Measurements from ENCODE around the gene ACAP3.
A peak's percentile ranks its signal among the peaks of the same experiment; 100 is the strongest.

The ACAP3 gene, protein sequence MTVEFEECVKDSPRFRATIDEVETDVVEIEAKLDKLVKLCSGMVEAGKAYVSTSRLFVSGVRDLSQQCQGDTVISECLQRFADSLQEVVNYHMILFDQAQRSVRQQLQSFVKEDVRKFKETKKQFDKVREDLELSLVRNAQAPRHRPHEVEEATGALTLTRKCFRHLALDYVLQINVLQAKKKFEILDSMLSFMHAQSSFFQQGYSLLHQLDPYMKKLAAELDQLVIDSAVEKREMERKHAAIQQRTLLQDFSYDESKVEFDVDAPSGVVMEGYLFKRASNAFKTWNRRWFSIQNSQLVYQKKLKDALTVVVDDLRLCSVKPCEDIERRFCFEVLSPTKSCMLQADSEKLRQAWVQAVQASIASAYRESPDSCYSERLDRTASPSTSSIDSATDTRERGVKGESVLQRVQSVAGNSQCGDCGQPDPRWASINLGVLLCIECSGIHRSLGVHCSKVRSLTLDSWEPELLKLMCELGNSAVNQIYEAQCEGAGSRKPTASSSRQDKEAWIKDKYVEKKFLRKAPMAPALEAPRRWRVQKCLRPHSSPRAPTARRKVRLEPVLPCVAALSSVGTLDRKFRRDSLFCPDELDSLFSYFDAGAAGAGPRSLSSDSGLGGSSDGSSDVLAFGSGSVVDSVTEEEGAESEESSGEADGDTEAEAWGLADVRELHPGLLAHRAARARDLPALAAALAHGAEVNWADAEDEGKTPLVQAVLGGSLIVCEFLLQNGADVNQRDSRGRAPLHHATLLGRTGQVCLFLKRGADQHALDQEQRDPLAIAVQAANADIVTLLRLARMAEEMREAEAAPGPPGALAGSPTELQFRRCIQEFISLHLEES

DNA sequence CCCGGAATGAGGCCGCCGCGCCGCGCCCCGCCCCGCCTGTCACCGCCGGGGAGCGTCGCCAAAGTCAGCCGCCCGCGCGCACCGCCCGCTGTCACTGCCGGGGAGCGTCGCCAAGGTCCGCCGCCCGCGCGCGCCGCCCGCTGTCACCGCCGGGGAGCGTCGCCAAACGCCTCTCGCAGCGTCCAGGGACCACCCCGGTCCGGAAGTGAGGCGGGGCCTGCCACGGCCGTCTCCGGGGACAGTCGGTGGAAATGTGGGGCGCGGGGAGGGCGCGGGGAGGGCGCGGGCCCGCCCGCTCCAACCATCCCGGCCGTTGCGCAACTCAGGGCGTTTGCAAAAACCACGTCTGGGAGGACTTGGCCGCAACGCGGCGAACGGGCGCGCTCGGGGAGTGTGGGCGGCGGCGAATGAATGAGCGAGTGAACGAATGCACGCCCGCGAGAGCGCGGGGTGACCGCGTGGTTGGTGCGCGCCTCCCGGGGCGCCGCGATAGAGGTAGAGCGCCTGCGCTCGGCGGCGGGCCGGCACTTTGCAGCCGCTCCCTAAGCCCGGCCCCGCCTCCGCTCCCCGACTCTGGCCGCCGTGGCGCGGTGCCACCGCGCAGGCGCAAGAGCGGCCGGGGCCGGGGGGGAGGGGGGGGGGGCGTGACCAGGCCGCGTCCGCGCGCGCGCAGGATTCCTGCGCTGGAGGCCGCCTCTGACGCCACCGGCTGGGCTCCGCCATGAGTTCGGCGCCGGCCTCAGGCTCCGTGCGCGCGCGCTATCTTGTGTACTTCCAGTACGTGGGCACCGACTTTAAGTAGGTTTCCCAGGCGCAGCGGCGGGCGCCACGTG, at the start of gene ACAP3, which contains the start of gene PUSL1:
TSS of gene ACAP3 (minus strand) at position 8 of the 833 bp plus-strand sequence. CDS start 115 bp downstream, outside the sequence.
TSS of gene PUSL1 (plus strand) at position 675 of the 833 bp plus-strand sequence. CDS start at position 722, 47 bp downstream.
- peak; percentile 79 for DNase-seq

DNA sequence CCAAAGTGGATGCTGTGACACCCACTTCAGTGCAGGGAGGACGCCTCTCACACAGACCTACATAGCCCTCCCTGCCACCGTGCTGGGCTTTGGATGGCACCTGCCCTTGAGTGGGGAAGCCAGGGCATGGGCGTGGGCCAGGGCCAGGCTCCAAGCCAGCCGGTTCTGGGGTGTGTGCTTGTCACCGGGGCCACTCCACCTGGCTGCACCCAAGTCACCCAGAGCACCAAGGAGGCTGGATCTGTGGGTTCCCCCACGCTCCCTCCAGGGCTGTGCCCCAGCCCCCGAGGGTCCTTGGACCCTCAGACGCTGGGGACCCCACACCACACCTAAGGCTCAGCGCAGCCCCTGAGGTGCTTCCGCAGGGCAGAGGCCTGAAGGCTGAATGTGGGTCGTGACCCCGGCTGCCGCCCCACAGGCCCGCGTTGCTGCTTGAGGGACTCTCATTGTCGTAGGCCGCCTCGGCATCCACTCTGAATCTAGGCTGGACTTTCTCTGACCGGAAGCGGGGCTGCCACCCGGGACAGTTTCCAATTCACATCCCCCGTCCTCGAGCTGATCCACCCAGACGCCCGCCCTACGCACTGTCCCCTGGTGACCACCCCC, 49.2 kb upstream of the ACAP3 start:
- DNase-seq = no peak

DNA sequence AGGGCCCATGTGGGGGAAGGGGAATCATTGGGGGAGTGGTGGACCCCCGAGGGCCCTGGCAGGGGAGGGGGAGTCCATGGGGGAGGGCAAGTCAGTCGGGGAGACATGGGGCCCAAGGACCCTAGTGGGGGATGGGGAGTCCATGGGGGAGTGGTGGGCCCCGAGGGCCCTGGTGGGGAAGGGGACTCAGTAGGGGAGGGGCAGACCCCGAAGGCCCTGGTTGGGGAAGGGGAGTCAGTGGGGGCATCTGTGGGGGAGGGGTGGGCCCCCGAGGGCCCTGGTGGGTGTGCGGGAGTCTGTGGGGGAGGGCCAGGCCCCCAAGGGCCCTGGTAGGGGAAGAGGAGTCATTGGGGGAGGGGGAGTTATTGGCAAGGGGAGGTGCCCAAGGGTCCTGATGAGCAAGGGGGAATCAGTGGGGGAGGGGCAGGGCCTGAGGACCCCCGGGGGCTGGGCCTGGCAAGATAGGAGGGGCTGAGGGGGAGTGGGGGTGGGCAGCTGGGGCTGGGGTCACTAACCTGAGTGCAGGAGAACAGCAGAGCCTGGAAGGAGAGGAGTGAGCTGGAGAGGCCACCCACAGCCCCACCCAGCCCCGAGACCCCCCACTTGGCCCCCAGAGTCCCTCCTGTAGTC, 48.6 kb upstream of the ACAP3 start:
- no peak for DNase-seq

DNA sequence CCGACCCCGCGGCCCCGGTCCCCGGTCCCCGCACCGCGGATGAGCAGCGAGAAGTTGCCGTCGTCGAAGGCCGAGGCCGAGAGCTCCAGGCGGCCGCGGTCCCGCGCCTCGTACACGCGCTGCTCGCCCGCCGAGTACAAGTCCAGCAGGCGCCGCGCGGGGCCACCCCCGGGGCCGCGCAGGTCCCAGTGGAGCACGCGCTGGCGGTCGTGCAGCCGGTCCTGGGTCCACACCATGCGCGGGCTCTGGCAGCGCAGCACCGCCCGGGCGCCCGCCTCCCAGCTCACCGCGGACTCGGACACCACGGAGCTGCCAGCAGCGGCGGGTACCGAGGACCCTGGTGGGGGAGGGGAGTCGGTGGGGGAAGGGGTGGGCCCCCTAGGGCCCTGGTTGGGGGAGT, 47.7 kb upstream of the ACAP3 start:
- no peak for DNase-seq

DNA sequence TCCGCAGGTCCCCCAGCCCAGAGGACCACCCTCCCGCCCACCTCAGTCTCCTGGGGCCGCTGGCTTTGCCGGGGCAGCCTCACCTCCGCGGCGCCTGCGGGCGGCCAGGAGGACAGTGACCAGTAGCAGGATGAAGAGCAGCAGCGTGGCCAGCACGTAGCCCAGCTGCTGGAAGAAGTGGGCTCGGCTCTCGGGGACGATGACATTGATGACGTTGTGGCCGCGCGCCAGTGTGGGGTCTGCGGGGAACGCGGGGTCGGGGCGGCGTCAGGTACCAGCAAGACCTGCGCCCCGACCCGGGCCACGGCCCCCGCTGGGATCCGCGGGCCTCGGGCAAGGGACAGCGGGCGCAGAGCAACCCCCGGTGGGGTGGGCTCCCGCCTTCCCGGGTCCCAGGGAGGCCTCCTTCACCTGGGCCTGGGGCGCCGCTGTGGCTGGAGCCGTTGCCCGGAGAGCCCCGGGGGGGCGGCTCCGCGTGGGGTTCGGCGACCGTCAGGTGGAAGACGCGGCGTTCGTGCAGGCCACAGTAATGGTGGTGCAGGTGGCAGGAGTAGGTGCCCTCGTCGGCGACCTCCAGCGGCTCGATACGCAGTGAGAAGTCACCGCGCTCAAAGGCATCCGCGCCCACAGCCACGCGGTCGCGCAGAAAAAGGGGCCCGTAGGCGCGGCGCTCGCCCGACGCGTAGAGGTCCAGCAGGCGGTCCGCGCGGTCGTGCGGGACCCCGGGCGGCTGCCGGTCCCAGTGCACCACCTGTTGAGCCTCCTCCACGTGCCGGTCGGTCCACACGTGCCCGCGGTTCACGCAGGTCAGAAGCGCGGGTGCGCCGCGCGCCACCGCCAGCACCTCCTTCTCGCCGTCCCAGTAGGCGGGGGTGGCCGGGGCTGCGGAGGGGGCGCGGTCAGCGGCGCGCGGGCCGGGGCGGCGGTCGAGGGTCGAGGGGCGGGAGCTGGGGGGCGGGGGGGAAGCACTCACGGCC, 46.8 kb upstream of the ACAP3 start:
- no peak for DNase-seq

DNA sequence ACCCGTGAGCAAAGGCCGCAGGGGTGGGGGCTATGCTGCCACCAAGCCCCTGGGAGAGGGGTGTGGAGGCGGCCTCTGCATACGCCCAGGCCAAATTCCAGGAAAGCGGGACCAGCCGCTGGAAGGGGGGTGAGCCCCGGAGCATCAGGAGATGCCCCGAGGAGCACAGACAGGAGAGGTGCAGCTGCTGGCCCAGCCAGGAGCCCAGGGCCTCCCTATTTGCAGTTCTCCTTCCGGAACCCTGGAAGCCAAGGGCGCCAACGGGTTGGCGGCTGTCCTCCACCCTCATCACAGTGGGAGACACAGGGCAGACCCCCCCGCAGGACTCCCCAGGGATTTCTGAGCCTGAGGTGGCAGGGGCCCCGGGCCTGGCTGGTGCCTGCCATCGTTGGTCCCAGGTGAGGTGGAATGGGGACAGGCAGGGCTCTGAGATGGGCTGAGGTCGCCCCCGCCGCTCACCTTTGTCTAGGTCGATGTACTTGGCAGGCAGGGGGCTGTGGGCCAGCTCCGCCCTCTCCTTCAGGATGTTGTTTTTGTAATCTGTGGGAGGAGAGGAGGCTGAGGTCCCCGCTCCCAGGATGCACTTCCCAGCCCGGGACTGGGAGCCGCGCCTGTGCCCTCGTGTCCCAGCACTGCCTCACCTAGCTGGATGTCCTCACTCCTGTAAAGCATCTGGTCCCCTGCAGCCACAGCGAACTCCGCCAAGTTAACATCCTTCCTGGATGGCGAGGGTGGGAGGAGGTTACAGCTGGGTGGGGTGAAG, 45.8 kb upstream of the ACAP3 start:
- DNase-seq = no peak

DNA sequence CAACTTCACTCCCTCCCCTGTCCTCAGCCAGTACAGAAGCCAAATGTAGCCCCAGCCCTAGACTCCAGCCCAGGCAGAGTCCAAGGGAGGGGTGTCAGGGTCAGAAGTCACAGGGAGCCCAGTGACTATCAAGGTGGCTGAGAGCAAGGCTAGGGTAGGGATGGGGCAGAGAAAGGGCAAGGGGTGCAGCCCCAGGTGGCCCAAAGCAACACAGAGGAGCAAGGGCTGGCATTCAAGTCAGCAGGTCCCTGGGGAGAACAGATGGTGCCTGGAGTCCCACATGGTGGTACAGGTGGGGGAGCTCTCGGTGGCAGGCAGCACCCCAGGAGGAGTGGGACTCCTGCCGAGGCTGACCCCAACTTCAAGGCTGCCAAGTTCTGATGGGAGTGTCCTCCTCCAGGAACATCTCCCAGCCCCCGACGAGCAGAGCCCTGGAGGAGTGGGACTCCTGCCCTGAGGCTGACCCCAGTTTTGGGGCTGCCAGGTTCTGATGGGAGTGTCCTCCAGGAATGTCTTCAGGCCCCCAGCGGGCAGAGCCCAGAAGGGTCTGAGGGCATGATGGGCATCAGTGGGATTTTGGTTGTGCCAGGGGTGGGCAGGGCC, 45.2 kb upstream of the ACAP3 start:
- DNase-seq = no peak

DNA sequence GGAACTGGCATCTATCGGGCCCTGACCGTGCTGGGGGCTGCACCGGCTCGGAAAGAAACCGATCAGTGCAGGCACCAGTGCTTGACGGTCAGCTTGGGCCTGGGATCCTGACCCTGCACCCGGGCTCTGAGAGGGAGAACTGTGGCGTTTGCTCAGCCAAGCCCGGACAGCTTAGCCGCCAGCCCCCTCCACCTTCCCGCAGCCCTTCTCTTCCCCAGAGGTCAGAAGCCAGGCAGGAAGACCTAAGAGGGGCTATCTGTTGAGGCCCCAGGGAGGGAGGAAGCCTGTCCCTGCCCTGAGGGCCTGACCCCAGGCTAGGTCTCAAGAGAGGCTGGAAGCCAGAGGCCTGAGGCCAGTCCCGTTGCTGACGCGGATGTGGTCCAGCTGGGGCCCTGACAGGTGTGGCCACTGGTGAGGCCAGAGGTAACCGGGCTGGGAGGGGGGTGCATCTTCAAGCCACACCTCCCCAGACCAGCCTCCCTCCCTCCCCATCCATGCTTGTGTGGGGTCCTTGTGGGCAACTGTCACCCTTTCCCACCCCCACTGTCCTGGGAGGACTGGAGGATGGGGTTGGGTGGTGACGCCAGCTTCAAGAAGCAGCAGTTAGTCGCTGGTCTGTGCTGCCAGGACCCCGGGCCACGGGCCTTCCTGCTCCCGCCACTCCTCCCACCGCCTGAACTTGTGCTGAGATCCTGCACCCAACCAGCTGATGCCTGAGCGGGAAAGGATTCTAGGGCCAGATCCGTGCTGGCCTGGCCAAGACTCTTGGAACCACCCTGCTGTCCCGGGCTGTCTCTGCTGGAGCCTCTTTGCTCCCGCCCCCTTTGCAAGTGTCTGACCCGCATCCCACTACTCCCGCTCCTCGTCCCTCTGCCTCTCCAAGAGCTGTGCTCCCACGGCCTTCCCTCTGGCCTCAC, 44.0 kb upstream of the ACAP3 start:
- DNase-seq = no peak

DNA sequence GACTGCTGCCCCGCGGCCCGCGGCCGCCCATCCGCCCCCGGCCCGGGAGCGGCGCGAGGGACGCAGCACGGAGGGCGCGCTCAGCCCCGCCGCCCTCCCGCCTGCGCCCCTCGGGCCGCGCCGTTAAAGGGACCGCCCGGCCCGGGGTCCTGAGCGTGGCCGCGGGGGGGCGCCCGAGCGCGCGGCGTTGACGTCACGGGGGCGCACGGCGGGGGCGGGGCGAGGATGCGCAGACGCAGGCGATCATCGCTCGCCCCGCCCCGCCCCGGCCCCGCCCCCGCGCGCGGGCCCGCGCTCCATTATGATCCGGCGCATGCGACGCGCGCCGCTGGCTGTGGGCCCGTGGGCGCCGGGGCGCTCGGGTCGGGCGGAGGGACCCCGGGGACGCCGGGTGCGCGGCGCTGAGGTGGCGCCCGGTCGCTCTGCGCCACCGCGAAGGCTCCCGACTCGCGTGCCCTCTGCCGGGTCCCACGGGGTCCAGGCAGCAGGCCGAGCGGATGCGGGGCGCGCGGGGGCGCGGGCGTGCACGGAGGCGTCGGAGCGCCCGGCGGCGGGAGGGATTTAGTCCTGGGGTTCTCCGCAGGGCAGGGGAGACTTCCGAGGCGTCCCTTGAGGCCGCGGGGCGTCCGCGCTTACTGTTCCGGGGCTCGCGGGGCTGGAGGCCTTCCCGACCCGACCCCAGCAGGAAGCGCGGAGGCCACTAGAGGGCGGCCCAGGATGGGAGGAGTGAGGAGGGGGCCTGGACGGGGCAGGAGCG, 41.7 kb upstream of the ACAP3 start, which contains the start of gene DVL1:
TSS of gene DVL1 (minus strand) at position 163 of the 757 bp plus-strand sequence. CDS start 353 bp downstream, outside the sequence.
- DNase-seq = no peak

DNA sequence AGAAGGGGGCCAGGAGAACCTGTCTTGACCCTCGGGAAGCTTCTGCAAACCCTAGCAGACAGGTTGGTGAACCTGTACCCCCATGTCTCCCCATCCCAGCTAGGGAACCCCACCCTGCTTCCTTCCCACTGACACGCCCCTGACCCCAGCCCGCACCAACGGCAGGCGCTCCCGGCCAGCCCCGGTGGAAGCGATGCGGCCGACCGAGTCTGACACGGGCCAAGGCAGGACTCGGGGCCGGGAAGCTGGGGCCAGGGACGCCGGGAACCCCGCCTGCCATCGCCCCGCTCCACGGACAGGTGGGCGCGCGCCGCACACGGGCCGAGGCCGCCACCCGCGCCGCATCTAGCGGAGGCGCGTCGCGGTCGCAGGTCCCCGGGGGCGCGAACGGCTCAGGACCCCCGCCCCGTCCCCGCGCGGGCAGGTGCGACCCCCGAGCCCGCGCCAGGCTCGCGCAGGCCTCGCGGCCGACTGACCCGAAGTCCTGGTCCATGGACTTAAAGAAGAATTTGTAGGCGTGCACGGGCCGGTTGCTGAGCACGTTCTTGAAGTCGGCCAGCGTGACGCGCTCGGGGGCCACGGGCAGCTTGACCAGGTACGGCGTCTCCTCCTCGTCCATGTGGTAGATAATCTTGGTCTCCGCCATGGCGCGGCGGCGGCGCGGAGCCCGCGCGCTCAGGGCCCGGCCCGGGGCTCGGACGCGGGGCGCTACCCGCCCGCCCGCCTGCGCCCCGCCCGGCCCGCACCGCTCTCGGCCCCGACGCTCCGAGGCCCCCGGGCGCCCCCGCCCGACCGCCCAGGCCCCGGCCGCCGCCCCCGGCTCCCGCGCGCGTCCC, 40.9 kb upstream of the ACAP3 start:
- no peak for DNase-seq

DNA sequence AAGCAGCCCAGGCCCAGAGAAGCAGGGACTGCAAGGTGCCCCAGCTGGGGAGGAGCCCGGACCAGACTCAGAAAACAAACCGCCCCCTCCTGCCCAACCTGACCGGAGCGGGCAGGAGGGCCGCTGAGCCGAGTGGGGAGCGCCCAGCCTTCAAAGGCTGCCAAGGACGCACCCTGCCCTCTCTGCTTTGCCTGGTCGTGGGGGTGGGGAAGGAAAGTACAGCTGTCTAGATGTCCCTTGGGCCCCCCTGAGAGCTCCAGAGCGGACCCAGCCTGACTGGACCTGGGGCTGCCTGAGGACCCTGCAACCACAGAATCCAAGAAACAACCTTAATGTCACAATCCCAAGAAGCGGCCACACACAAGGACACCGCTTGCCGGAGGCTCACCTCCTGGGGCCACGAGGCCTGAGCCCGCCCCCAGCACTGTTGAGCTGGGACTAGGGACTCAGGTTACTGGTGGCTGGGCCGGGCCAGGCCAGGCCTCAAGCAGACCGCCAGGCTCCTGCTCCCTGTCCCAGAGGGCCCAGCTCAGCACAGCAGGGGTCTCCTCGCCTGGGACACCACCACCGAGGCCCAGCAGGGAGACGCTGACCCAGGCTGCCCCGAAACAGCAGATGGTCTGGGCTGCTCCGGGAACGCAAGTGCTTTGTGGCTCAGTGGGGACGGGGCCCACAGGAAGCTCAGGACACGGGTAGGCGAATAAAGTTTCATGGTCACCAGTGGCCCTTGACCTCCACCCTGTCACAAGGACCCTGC, 40.1 kb upstream of the ACAP3 start:
- no peak for DNase-seq

DNA sequence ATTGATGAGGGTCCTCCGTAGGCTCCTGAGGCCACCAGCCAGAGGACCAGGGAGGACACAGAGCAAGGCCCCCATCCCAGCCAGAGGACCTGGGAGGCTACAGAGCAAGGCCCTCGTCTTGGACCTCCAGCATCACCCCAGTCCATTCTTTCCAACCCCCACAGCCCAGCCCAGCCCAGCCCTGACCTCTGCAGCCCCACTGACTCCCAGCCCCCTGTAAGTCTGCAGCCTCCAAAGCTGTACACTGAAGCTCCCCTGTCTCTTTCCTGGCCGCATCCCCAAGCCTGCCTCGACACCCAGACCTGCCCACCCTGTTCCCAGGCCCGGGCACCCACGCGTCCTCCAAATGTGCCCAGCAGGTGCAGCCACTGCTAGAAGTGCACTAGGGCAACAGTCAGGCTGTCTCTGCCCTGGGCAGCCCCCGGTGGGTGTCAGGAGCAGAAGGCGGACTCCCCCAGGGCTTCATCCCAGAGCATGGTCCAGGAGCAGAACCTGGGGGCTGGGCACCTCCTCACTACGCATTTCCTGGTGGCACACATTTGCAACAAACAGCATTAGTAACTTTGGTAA, 39.4 kb upstream of the ACAP3 start:
- no peak for DNase-seq

DNA sequence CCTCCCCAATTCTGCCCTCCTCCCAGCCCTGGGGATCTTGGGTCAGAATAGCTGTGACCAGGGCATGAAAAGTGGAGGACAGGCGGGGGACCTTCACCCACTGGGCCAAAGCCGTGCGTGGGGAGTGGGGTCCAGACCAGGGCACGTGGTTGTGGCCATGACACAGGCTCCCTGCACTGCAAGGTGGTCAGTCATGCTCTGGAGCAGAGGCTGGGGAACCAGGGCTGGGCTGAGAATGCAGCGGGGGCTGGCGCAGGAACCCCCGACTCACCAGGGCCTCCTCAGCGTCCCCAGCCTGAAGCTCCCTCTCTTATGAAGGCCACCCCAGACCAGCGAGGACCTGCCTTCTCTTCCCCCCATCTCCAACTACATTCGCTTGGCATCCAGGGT, 38.8 kb upstream of the ACAP3 start:
- DNase-seq = no peak

DNA sequence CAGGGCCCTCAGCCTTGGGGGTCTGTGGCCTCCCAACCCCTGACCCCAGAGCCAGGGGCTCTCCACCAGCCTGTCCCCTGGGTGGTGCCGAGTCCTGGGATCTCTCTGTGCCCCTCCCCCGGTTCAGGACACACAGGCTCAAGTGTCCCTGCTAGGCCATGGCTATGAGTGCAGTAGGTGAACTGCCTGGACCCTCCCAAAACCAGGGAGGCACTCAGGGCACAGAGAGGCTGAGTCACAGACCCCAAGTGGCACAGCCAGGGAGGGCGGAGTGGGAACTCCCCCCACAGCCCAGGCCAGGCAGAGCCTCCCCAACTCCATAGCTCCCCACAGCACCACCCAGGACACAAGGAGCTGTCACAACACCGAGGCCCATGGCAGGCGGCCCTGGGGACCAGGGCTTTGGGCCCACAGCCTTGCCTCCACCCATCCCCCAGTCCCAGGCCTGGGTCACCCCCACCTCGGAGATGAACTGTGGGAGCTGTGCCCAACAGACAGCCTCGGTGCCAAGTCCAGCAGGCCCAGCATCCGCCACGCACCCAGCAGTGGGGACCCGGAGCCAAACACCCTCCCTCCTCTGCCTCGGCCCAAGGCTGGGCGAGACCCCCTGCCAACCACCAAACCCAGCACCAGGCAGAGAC, 38.2 kb upstream of the ACAP3 start:
- no peak for DNase-seq

DNA sequence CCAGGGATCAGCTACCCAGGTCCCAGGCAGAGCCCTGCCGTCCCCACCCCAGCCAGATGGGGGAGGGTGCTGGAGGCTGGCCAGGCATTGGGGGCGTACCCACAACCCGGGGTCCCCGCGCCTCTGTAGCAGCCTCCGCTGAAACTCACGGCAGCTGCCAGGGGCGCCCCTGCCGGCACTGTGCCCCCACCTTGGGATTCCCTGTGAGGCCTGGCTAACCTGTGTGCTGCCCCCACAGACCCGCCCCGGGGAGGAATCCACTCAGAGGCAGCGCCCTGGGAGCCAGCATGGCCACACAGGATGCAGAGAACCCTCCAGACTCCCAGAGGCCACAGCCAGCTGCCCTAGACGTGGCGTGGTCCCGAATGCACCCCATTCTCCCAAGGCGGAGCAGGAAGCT, 37.7 kb upstream of the ACAP3 start:
- no peak for DNase-seq

All from GF-D8 (cell line).